Thoracic aorta endothelial cell (primary cell): ENCODE measurements around the gene NKX1-1. TPM values are rescaled to one million over a fixed set of nuclear protein-coding genes. Genes with fewer than 3 reads are reported as not detected.

ENCODE experiments used
- total RNA-seq: library from RNA; depleted of rRNA; stranded (reverse); fragments of >200 nt; gene quantifications from 2 replicates; pipeline ENCODE4 v1.2.3, GENCODE V29; 2012

Gene NKX1-1
- total RNA-seq: not detected in 2 replicates

DNA sequence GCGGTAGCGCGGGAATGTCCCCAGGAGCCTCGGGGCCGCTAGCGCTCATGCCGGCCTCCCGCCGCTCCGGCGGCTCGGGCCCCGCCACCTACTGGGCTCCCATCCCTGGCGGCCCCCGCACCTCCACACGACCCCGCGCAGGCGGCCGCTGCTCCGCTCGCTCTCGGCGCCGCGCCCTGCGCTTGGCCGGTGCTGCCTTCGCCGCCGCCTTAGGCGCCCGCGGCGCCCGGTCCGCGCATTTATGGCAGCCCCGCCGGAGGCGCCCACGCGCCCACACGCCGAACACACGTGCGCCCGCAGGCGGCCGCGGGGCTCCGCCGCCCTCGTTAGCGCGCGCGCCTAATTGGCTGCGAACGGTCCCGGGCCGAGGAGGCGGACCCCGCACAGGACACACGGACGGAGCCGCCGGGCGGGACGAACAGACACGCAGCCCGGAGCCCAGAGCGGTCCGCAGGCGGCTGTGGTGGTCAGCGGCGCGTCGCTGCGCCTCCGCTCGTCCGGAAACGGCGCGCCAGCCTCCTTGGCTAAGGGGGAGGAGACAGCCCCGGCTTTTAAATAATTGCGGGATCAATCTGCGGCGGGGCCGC, at the start of gene NKX1-1:
Gene NKX1-1 (minus strand): TSS at position 49 of the 587 bp plus-strand sequence. CDS start 0 bp downstream, at position 49.

Other genes starting within 250 kb of the NKX1-1 start
- 0.40 and 0.57 TPM in 2 replicates for gene SPON2, start 233.9 kb downstream of the NKX1-1 start, total RNA-seq
- 179 and 183 TPM in 2 replicates for gene CTBP1, start 157.3 kb downstream of the NKX1-1 start, total RNA-seq
- 62.9 and 70.5 TPM in 2 replicates for gene MAEA, start 116.6 kb downstream of the NKX1-1 start, total RNA-seq
- gene UVSSA, start 59.2 kb downstream of the NKX1-1 start, total RNA-seq: 7.6 and 10.8 TPM in 2 replicates